Mesenteric fat pad (tissue), 1 donor: Measurements from ENCODE around the gene RNASE13. TPM values are rescaled to one million over a fixed set of nuclear protein-coding genes. Genes with fewer than 3 reads are reported as not detected.
A peak's percentile ranks its signal among the peaks of the same experiment; 100 is the strongest.
"Not testable (repeated sequence)": the region's sequence is repeated elsewhere in the genome, so short reads cannot be mapped to it uniquely, and the experiment has no call there.

Experiments
- DNase-seq: peaks from one replicate; pipeline ENCODE4 v3.0.0-alpha.2; 2020; ENCODE audit warnings: low spot score
- microRNA-seq: library from miRNA; unstranded; fragments of <30 nt; microRNA quantifications from one replicate; pipeline ENCODE4 v1.2.0, GENCODE V29; 2020; ENCODE audit warnings: borderline number of aligned reads
- total RNA-seq: library from RNA; stranded (reverse); fragmentation: NEBNext Ultra II Directional; extraction: Animal tissue kit (Norgen Biotek cat#: 25700); gene quantifications from one replicate; pipeline ENCODE4 v1.2.1, GENCODE V29; 2021
- donor health status: DM: yes; HTN: yes; CAD: no.

RNASE13 gene
- total RNA-seq, 1 donor from 2014 or later, result not detected

DNA sequence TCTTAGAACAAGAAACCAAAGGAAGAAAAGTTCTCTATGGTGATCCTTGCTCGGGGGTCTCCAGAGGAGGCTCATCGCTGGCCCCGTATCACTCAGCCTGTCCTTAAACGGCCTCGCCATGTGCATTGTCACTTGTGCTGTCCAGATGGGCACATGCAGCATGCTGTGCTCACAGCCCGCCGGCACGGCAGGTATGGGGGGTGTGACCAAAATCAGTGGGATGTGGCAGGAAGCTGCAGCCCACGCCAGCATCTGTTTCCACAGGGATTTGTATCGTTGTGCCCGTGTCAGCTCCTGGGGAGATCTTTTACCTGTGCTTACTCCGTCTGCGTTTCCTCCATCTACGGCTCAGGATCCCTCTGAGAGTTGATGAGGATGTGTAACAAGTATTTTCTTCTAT, 38.1 kb downstream of the RNASE13 start:
- DNase-seq, result no peak

DNA sequence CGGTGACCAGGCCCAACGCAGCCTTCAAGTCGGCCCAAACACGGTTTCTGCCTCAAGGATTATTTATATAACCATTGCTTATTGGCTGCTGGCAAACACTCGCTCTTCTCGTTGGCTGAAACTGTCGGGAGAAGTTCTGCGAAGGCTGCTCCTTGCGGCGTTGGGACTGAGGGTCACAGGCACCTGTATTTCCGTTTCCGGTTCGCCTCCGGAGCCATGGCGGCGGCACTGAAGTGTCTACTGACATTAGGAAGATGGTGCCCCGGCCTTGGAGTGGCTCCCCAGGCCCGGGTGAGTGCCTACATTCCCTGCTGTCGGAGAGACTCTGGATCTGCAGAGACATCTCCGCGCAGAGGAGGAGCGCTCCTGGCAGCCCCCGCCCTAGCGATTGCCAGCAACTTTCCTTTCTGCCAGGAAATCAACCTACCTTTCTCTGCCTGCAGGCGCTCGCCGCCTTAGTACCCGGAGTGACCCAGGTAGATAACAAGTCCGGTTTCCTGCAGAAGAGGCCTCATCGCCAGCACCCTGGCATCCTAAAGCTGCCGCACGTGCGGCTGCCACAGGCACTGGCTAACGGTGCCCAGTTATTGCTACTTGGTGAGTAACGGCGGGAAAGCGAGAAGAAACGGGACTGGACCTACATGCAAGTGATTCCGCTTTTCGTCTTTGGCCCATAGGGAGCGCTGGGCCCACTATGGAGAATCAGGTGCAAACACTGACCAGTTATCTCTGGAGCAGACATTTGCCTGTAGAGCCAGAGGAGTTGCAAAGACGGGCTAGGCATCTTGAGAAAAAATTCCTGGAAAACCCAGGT, 44.6 kb downstream of the RNASE13 start, which contains the start of gene METTL17:
Gene METTL17, plus strand, starts transcription at position 194 of the 814 bp plus-strand sequence. Its CDS starts 23 bp downstream, at position 217.
- DNase-seq, result peak; percentile 92

DNA sequence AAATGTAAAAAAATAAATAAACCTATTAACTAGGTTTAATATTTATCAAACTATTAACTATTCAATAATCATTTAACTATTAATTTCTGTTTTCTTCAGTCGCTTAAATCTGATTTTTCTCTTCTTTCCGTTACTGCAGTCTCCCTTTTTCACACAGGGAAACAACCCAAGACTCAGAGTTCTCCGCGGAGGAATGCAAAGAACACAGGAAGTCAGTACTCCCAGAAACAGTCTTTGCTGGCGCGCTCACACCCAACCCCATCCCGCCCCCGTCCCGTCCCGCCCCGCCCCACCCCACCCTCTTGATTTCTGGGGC, 45.2 kb downstream of the RNASE13 start:
- DNase-seq, result no peak

DNA sequence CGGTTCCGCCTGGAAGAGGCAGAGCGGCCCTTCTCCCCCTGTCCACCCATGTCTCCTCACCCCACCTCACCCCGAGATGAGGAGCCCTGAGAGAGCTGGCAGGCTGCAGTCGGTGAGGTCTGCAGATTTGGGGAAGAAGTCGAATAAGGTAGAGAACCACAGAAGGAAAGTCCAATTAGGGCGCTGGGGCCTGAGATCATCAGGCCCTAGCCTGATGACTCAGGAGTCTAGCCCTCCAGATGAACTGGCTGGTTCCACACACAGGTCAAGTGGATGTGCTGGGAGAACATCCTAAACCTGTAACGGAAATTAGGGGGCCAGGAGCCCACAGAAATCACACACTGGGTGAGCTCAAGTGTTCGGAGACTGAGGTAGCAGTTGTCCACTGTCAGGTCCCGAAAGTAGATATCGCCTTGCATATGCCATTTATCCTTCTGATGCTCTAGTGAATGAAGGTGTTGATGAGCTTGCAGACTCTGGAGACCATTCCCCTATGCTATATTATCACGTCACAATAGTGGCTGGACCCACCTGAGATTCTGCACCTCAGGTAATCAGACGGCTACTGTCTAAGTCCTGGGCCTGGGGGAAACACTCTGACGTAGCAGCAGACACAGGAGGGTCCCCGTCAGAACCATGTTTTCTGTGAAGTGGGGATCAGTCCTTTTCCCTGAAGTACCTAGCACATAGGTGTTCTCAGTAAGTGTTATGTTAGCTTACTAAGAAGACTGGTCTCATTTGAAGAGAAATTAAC, 45.7 kb downstream of the RNASE13 start:
- no peak for DNase-seq

DNA sequence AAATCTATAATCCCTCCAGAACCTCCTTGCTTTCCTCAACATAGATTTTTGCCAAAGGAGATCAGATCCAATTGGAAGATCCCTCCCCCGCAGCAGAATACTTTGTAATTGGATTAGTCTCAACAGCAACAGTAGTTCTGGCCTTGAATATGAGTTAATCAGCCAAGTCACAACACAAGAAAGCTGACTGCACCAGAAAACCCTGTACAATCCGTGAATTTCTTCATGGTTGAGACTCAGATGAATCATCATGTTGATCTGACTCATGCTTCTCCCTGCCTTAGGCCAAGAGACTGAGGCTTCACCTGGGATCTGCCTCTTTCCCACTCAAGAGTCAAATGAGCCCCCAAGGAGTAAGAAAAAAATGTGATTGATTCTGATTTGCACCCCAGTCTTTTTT, 47.8 kb downstream of the RNASE13 start:
- DNase-seq, result no peak

DNA sequence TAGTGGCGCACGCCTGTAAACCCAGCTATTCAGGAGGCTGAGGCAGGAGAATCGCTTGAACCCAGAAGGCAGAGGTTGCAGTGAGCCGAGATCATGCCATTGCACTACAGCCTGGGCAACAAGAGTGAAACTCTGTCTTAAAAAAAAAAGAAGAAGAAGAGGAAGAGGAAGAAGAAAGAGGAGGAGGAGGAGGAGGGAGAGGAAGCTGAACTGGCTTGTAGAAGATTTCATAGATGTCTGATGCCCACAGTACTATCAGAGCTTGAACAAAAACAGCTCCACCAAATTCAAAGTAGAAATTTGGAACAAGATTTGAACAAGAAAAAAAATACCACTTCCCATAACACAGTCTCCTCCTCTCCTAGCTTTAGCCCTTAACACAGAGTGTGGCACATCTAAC, 49.0 kb downstream of the RNASE13 start:
- DNase-seq, result not testable (repeated sequence)

Small RNA genes lying within 50 kb of the gene (microRNA-seq; reads per million reads assigned to microRNA genes)
- gene MIR6717, result not detected

Other genes with a start within 250 kb of the RNASE13 start
- gene RNASE1, start 232.0 kb downstream of the RNASE13 start, total RNA-seq, result 641 TPM
- gene RNASE3, start 143.4 kb downstream of the RNASE13 start, total RNA-seq, result 0.80 TPM
- gene RNASE2, start 79.3 kb downstream of the RNASE13 start, total RNA-seq, result 8.7 TPM
- 31.6 TPM for gene METTL17, start 44.8 kb downstream of the RNASE13 start, total RNA-seq
- not detected for gene SLC39A2, start 35.5 kb downstream of the RNASE13 start, total RNA-seq
- 120 TPM for gene NDRG2, start 9.7 kb downstream of the RNASE13 start, total RNA-seq
- not detected for gene TPPP2, start 4.6 kb downstream of the RNASE13 start, total RNA-seq
- gene RNASE7, start 7.6 kb upstream of the RNASE13 start, total RNA-seq, result 0.39 TPM
- not detected for gene RNASE8, start 23.0 kb upstream of the RNASE13 start, total RNA-seq
- 81.1 TPM for gene ARHGEF40, start 35.5 kb upstream of the RNASE13 start, total RNA-seq
- 80.6 TPM for gene ZNF219, start 63.8 kb upstream of the RNASE13 start, total RNA-seq
- 2.2 TPM for gene TMEM253, start 66.3 kb upstream of the RNASE13 start, total RNA-seq
- not detected for gene OR5AU1, start 121.3 kb upstream of the RNASE13 start, total RNA-seq
- 330 TPM for gene HNRNPC, start 234.6 kb upstream of the RNASE13 start, total RNA-seq
- gene RPGRIP1, start 245.3 kb upstream of the RNASE13 start, total RNA-seq, result 0.80 TPM